H9 (cell line): ENCODE data around the gene TMEM98. TPM values are rescaled to one million over a fixed set of nuclear protein-coding genes. Genes with fewer than 3 reads are reported as not detected.

ENCODE experiments used
- DNase-seq: peaks from one replicate; pipeline ENCODE4 v3.0.0-alpha.2; 2017
- H2AFZ ChIP-seq: one replicate; pipeline ENCODE4 v1.6.1; 2013; ENCODE audit warnings: mild to moderate bottlenecking, low read length, control low read depth, moderate library complexity
- H2AK5ac ChIP-seq: 2 replicates; pipeline ENCODE4 v1.6.1; 2013; ENCODE audit warnings: low read length, control low read depth, mixed read lengths; ENCODE audit not compliant: insufficient read length
- H2BK120ac ChIP-seq: one replicate; pipeline ENCODE4 v1.6.1; 2013; ENCODE audit warnings: low read depth, mild to moderate bottlenecking, low read length, control low read depth, inconsistent platforms; ENCODE audit not compliant: poor library complexity, severe bottlenecking
- H2BK12ac ChIP-seq: 2 replicates; pipeline ENCODE4 v1.6.1; 2013; ENCODE audit warnings: low read length, control low read depth, mixed read lengths, low read depth; ENCODE audit not compliant: insufficient read length
- H2BK15ac ChIP-seq: 2 replicates; pipeline ENCODE4 v1.6.1; 2013; ENCODE audit warnings: low read depth, low read length, control low read depth
- H2BK20ac ChIP-seq: one replicate; pipeline ENCODE4 v1.6.1; 2013; ENCODE audit warnings: low read depth, mild to moderate bottlenecking, low read length, control low read depth, inconsistent platforms; ENCODE audit not compliant: poor library complexity, severe bottlenecking
- H2BK5ac ChIP-seq: 2 replicates; pipeline ENCODE4 v1.6.1; 2013; ENCODE audit warnings: low read length, control low read depth, mixed read lengths; ENCODE audit not compliant: insufficient read length
- H3K14ac ChIP-seq: 2 replicates; pipeline ENCODE4 v1.6.1; 2013; ENCODE audit warnings: low read length, control low read depth; ENCODE audit not compliant: insufficient read depth
- H3K18ac ChIP-seq: 2 replicates; pipeline ENCODE4 v1.6.1; 2013; ENCODE audit warnings: low read depth, mild to moderate bottlenecking, mixed read lengths, low read length, control low read depth; ENCODE audit not compliant: insufficient read length
- H3K23ac ChIP-seq: 2 replicates; pipeline ENCODE4 v1.6.1; 2013; ENCODE audit warnings: low read length, control low read depth, mixed read lengths, low read depth; ENCODE audit not compliant: insufficient read length
- H3K23me2 ChIP-seq: 2 replicates; pipeline ENCODE4 v1.6.1; 2013; ENCODE audit warnings: low read depth, mild to moderate bottlenecking, mixed read lengths, low read length, control low read depth; ENCODE audit not compliant: insufficient read length, poor library complexity, severe bottlenecking
- H3K27ac ChIP-seq: 2 replicates; pipeline ENCODE4 v1.5.1; 2013; ENCODE audit warnings: low read length, control low read depth, mixed read lengths, low read depth; ENCODE audit not compliant: insufficient read length
- H3K27me3 ChIP-seq: 2 replicates; pipeline ENCODE4 v1.6.1; 2013; ENCODE audit warnings: low read length, control low read depth, inconsistent platforms; ENCODE audit not compliant: insufficient read depth
- H3K4ac ChIP-seq: 2 replicates; pipeline ENCODE4 v1.6.1; 2013; ENCODE audit warnings: low read depth, mild to moderate bottlenecking, control low read depth, inconsistent platforms, low read length, moderate library complexity
- H3K4me1 ChIP-seq: 2 replicates; pipeline ENCODE4 v1.6.1; 2013; ENCODE audit warnings: low read length, control low read depth, inconsistent platforms; ENCODE audit not compliant: insufficient read depth
- H3K4me2 ChIP-seq: 2 replicates; pipeline ENCODE4 v1.6.1; 2013; ENCODE audit warnings: low read length, control low read depth, mixed read lengths; ENCODE audit not compliant: insufficient read length, insufficient read depth
- H3K56ac ChIP-seq: 2 replicates; pipeline ENCODE4 v1.6.1; 2013; ENCODE audit warnings: low read depth, mild to moderate bottlenecking, mixed read lengths, low read length, control low read depth; ENCODE audit not compliant: insufficient read length
- H3K79me1 ChIP-seq: 2 replicates; pipeline ENCODE4 v1.6.1; 2013; ENCODE audit warnings: low read depth, mild to moderate bottlenecking, moderate library complexity, low read length, control low read depth, inconsistent platforms; ENCODE audit not compliant: insufficient read depth, poor library complexity, severe bottlenecking
- H3K79me2 ChIP-seq: 2 replicates; pipeline ENCODE4 v1.6.1; 2013; ENCODE audit warnings: low read length, control low read depth, inconsistent platforms; ENCODE audit not compliant: insufficient read depth
- H3K9ac ChIP-seq: 2 replicates; pipeline ENCODE4 v1.6.1; 2013; ENCODE audit warnings: low read length, control low read depth, mixed read lengths; ENCODE audit not compliant: insufficient read length; ENCODE audit errors: extremely low read depth
- H3K9me3 ChIP-seq: one replicate; pipeline ENCODE4 v1.6.1; 2013; ENCODE audit warnings: low read depth, low read length, inconsistent platforms; ENCODE audit not compliant: control insufficient read depth
- H3T11ph ChIP-seq: one replicate; pipeline ENCODE4 v1.6.1; 2013; ENCODE audit warnings: mild to moderate bottlenecking, low read length, control low read depth, inconsistent platforms
- H4K20me1 ChIP-seq: one replicate; pipeline ENCODE4 v1.6.1; 2013; ENCODE audit not compliant: control insufficient read depth, insufficient read length, insufficient read depth
- H4K5ac ChIP-seq: 2 replicates; pipeline ENCODE4 v1.6.1; 2013; ENCODE audit warnings: low read depth, mild to moderate bottlenecking, mixed read lengths, low read length, control low read depth; ENCODE audit not compliant: insufficient read length
- H4K8ac ChIP-seq: replicated peaks from 2 replicates; pipeline ENCODE4 v1.6.1; 2013; ENCODE audit warnings: low read length, control low read depth, mixed read lengths, low read depth; ENCODE audit not compliant: insufficient read length
- H4K91ac ChIP-seq: 2 replicates; pipeline ENCODE4 v1.6.1; 2013; ENCODE audit warnings: low read depth, mild to moderate bottlenecking, moderate library complexity, mixed read lengths, low read length, control low read depth; ENCODE audit not compliant: insufficient read length
- H3K27ac Mint-ChIP-seq, 3 experiments: 2 replicates in 2 of 3; 3 replicates in 1 of 3; pipeline ENCODE4 v1.8.0; 2020 to 2021; ENCODE audit warnings: mixed read lengths in 3 of 3, mild to moderate bottlenecking in 1 of 3, moderate library complexity in 1 of 3
- H3K27me3 Mint-ChIP-seq: 2 replicates; pipeline ENCODE4 v1.8.0; 2021; ENCODE audit warnings: low read depth, mild to moderate bottlenecking, moderate library complexity, mixed read lengths
- H3K36me3 Mint-ChIP-seq, 3 experiments: 2 replicates in 2 of 3; 3 replicates in 1 of 3; pipeline ENCODE4 v1.8.0; 2020 to 2021; ENCODE audit warnings: low read depth in 3 of 3, mixed read lengths in 3 of 3; ENCODE audit not compliant: insufficient read depth in 1 of 3
- H3K4me1 Mint-ChIP-seq, 2 experiments: 2 replicates each; pipeline ENCODE4 v1.8.0; 2020; ENCODE audit warnings: mixed read lengths in 2 of 2
- H3K4me3 Mint-ChIP-seq, 2 experiments: 2 replicates in 1 of 2; 3 replicates in 1 of 2; pipeline ENCODE4 v1.8.0; 2020 to 2021; ENCODE audit warnings: mild to moderate bottlenecking in 2 of 2, mixed read lengths in 2 of 2, moderate library complexity in 1 of 2
- H3K9me3 Mint-ChIP-seq, 2 experiments: 2 replicates in 1 of 2; 3 replicates in 1 of 2; pipeline ENCODE4 v1.8.0; 2020; ENCODE audit warnings: mild to moderate bottlenecking in 2 of 2, mixed read lengths in 2 of 2, moderate library complexity in 1 of 2
- CTCF ChIP-seq: fragments of 200-600 bp; sonication (generic); conservative IDR thresholded peaks from 3 replicates; pipeline ENCODE4 v1.8.0; 2021; ENCODE audit warnings: antibody characterized with exemption, mild to moderate bottlenecking
- WGBS: extraction: QIAGEN DNeasy Blood & Tissue Kit; methylation state at CpG from one replicate; pipeline ENCODE4 v1.1.7; 2013; ENCODE audit warnings: missing lambda C conversion rate, low lambda C conversion rate, mixed read lengths; ENCODE audit not compliant: insufficient read length; ENCODE audit errors: extremely low coverage; 5-methylcytosine and 5-hydroxymethylcytosine counted together
- total RNA-seq: library from RNA; stranded (reverse); gene quantifications from 2 replicates; pipeline ENCODE4 v1.2.1, GENCODE V29; 2021

TMEM98 gene
- total RNA-seq, 1 experiment from 2014 or later, result 78.4 TPM

GRCh38 chr17:32970281-32970680 is 42.3 kb downstream of the TMEM98 start:
- H3K9me3 Mint-ChIP-seq, result peaks cover 12% of the 10 kb centered on the region in 2 experiments; a peak in 4 of 5 replicates
- WGBS, result no CpG with 5 or more reads among the region's 3 CpGs
- H3K27ac ChIP-seq, result no peak overlapping the region
- H3K4me2 ChIP-seq, result no peak overlapping the region
- H3K27me3 ChIP-seq, result no peaks in the 10 kb centered on the region
- H3K27ac Mint-ChIP-seq, result no peak overlapping the region
- no peak overlapping the region for H4K8ac ChIP-seq
- no peak overlapping the region for H3K9ac ChIP-seq
- no peak for DNase-seq
- no peaks in the 10 kb centered on the region for H3K36me3 Mint-ChIP-seq
- H2AFZ ChIP-seq, result no peak overlapping the region
- H4K20me1 ChIP-seq, result no peaks in the 10 kb centered on the region
- no peaks in the 10 kb centered on the region for H3K4me1 Mint-ChIP-seq
- H3K9me3 ChIP-seq, result no peaks in the 10 kb centered on the region
- no peak overlapping the region for H2BK15ac ChIP-seq
- no peak overlapping the region for H4K5ac ChIP-seq
- H3K4me3 Mint-ChIP-seq, result no peak overlapping the region
- no peaks in the 10 kb centered on the region for H3K79me2 ChIP-seq
- no peak overlapping the region for H2BK5ac ChIP-seq
- no peak overlapping the region for H2BK20ac ChIP-seq
- H3K79me1 ChIP-seq, result no peaks in the 10 kb centered on the region
- no peaks in the 10 kb centered on the region for H3K4me1 ChIP-seq
- H3K27me3 Mint-ChIP-seq, result peaks cover 18% of the 10 kb centered on the region
- no peak overlapping the region for H2AK5ac ChIP-seq
- no peak for TF ChIP-seq CTCF
- no peak overlapping the region for H4K91ac ChIP-seq
- no peak overlapping the region for H2BK120ac ChIP-seq
- no peak overlapping the region for H3K23ac ChIP-seq
- no peak overlapping the region for H2BK12ac ChIP-seq
- H3K56ac ChIP-seq, result no peak overlapping the region
- H3T11ph ChIP-seq, result no peak overlapping the region
- no peak overlapping the region for H3K14ac ChIP-seq
- no peak overlapping the region for H3K18ac ChIP-seq
- no peaks in the 10 kb centered on the region for H3K23me2 ChIP-seq
- no peak overlapping the region for H3K4ac ChIP-seq
